Measurements from ENCODE around the gene RFX2.

The RFX2 gene

DNA sequence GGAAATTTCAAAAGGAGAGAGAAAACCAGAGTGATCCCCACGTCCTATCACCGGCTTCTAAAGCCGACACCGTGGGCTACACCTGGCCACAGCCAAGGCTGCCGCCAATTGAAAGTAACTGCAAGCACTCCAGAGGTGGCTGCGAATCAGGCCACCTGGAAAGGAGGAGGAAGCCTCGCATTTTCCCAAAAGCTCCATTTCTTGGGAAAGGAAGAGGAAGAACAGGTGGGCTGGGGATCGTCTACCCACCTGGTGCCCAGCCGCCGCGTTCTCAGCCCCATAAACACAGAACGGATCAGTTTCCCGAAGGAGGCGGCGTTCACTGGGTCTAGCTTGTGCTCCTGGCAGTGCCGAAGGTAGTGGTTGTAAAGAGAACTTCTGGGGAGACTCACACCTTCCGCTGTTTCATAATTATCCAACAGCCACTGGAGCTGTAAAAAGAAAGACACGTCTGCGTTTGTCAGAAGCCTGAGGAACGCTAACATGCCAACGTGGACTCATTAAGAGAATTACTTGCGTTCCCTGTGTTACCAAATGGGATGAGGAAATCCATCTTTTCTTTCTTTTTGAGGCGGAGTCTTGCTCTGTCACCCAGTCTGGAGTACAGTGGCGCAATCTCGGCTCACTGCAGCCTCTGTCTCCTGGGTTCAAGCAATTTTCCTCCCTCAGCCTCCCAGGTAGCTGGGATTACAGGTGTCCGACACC, 94.3 kb downstream of the RFX2 start:
- Histone ChIP-seq H2BK15ac (ENCODE audit: low read length) (no peak overlapping the region), H3K27me3 (ENCODE audit: control insufficient read depth in 3 of 3, insufficient read depth in 3 of 3, low read depth in 1 of 3, low read length in 3 of 3) (no peaks in the 10 kb centered on the region), H4K8ac (ENCODE audit: low read depth, low read length) (no peak overlapping the region), H3K9ac (ENCODE audit: low read depth, low read length, poor library complexity) (no peak overlapping the region), H3K36me3 (replicated peaks in 1 of 2; ENCODE audit: control insufficient read depth in 2 of 2, insufficient read depth in 2 of 2, low read length in 2 of 2) (peaks cover 0 to 24% of the 10 kb centered on the region in 2 donors), H3K4me2 (ENCODE audit: insufficient read depth, low read length, poor library complexity, severe bottlenecking) (no peak overlapping the region), H2AFZ (ENCODE audit: low read length) (no peak overlapping the region), H3K79me1 (ENCODE audit: low read depth, low read length) (no peaks in the 10 kb centered on the region), H3K14ac (ENCODE audit: low read length) (no peak overlapping the region), H3K4me1 (ENCODE audit: control insufficient read depth in 2 of 2, insufficient read depth in 1 of 2, low read depth in 1 of 2, low read length in 2 of 2) (peaks cover 5 to 7% of the 10 kb centered on the region in 2 donors), H2AK5ac (ENCODE audit: low read depth, low read length) (no peak overlapping the region), H3K4ac (ENCODE audit: low read length) (no peak overlapping the region), H2BK5ac (ENCODE audit: low read length) (no peak overlapping the region), H3K9me3 (replicated peaks in 1 of 2; ENCODE audit: control insufficient read depth in 2 of 2, insufficient read depth in 1 of 2, low read depth in 1 of 2, low read length in 2 of 2) (no peaks in the 10 kb centered on the region), H2BK120ac (ENCODE audit: low read depth, low read length) (no peak overlapping the region), H3K27ac (replicated peaks; ENCODE audit: low read length) (no peak overlapping the region), H2BK12ac (ENCODE audit: low read length) (no peak overlapping the region), H4K91ac (ENCODE audit: low read depth, low read length, poor library complexity) (no peak overlapping the region), H3K23ac (ENCODE audit: low read depth, low read length, poor library complexity) (no peak overlapping the region), H3K18ac (ENCODE audit: low read length) (no peak overlapping the region), H3K4me3 (ENCODE audit: low read length in 2 of 2) (no peak overlapping the region)
- no CpG with 5 or more reads among the region's 26 CpGs for WGBS, 2 donors (ENCODE audit: extremely low coverage in 2 of 2, insufficient read length in 2 of 2, insufficient replicate concordance in 1 of 2)
- DNase-seq (ENCODE audit: low spot score) = no peak

DNA sequence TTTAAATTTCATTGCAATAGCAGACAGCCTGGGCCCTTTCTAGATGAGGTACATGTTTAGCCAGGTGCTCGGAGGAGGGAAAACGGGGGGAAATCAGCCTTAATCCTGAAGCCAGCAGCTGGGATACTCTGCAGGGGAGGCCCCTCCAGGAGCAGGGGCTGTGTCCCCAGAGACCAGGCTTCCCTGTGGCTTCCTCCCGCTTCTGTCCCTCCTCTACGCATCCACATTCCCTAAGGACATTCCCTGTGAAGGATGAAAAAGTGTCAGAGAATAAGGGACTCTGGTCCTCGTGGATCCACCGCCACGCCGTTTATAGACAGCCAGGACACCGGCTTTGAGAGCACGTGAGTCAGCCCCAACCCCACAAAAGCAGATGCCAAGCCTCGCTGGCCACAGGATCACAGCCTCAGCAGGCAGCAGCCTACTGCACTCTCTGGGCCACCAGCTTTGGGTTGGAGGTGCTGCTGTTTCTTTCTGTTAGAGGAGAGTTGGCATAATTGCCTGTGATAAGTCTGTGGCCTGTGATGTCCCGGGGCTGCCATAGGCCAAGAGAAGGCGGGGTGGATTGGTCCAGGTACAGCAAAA, 95.7 kb downstream of the RFX2 start:
- H3K79me1 ChIP-seq (ENCODE audit: low read depth, low read length) = no peaks in the 10 kb centered on the region
- no CpG with 5 or more reads among the region's 13 CpGs for WGBS, 2 donors (ENCODE audit: extremely low coverage in 2 of 2, insufficient read length in 2 of 2, insufficient replicate concordance in 1 of 2)
- no peak overlapping the region for H2BK5ac ChIP-seq (ENCODE audit: low read length)
- H2BK15ac ChIP-seq (ENCODE audit: low read length) = no peak overlapping the region
- no peak overlapping the region for H3K14ac ChIP-seq (ENCODE audit: low read length)
- H4K8ac ChIP-seq (ENCODE audit: low read depth, low read length) = peak overlapping the region; percentile 58
- no peak overlapping the region for H2AK5ac ChIP-seq (ENCODE audit: low read depth, low read length)
- no peaks in the 10 kb centered on the region for H3K27me3 ChIP-seq (ENCODE audit: control insufficient read depth in 3 of 3, insufficient read depth in 3 of 3, low read depth in 1 of 3, low read length in 3 of 3)
- peaks cover 5 to 7% of the 10 kb centered on the region in 2 donors for H3K4me1 ChIP-seq (ENCODE audit: control insufficient read depth in 2 of 2, insufficient read depth in 1 of 2, low read depth in 1 of 2, low read length in 2 of 2)
- no peak for DNase-seq (ENCODE audit: low spot score)
- H3K4ac ChIP-seq (ENCODE audit: low read length) = no peak overlapping the region
- no peak overlapping the region for H3K27ac ChIP-seq (replicated peaks; ENCODE audit: low read length)
- no peak overlapping the region for H3K4me3 ChIP-seq (ENCODE audit: low read length in 2 of 2)
- no peak overlapping the region for H2BK120ac ChIP-seq (ENCODE audit: low read depth, low read length)
- no peaks in the 10 kb centered on the region for H3K9me3 ChIP-seq (replicated peaks in 1 of 2; ENCODE audit: control insufficient read depth in 2 of 2, insufficient read depth in 1 of 2, low read depth in 1 of 2, low read length in 2 of 2)
- H3K18ac ChIP-seq (ENCODE audit: low read length) = peak overlapping the region; percentile 84
- H3K23ac ChIP-seq (ENCODE audit: low read depth, low read length, poor library complexity) = no peak overlapping the region
- peaks cover 0 to 27% of the 10 kb centered on the region in 2 donors for H3K36me3 ChIP-seq (replicated peaks in 1 of 2; ENCODE audit: control insufficient read depth in 2 of 2, insufficient read depth in 2 of 2, low read length in 2 of 2)
- H2BK12ac ChIP-seq (ENCODE audit: low read length) = no peak overlapping the region
- H2AFZ ChIP-seq (ENCODE audit: low read length) = no peak overlapping the region
- H4K91ac ChIP-seq (ENCODE audit: low read depth, low read length, poor library complexity) = no peak overlapping the region
- H3K9ac ChIP-seq (ENCODE audit: low read depth, low read length, poor library complexity) = peak overlapping the region; percentile 3
- no peak overlapping the region for H3K4me2 ChIP-seq (ENCODE audit: insufficient read depth, low read length, poor library complexity, severe bottlenecking)

DNA sequence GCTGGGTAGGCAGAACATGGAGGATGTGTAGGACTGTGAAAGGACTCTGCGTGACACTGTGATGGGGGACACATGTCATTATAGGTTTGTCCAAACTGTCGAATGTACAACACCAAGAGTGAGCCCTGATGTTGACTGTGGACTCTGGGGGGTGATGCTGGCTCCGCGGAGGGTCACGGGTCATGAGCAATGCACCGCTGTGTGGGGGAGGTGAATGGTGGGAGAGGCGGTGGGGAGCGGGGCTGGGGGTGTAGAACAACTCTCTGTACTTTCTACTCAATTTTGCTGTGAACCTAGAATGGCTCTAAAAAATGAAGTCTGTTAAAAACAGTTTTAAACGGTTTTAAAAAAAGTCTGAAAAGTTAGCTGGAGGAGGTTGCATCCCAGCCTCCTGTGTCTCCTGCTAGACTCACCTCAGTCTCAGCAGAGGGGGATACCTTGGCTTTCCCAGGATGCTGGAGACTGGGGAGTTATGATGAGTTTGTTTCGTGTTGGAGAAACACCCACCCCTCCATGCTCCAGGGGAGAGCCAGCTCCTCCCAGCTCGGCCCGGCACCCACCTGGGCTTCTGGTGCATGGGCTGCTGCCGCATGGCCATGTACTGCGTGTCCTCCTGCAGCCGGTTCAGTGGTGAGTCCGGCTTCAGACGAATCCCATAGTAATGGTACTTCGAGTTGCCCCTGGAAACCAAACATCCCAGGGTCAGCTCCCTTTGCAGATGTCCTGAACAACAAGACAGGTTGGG, 97.7 kb downstream of the RFX2 start:
- Histone ChIP-seq H2AK5ac (ENCODE audit: low read depth, low read length) (no peak overlapping the region), H3K9ac (ENCODE audit: low read depth, low read length, poor library complexity) (no peak overlapping the region), H2AFZ (ENCODE audit: low read length) (no peak overlapping the region), H4K91ac (ENCODE audit: low read depth, low read length, poor library complexity) (no peak overlapping the region), H3K79me1 (ENCODE audit: low read depth, low read length) (peaks cover 1% of the 10 kb centered on the region), H3K4me3 (ENCODE audit: low read length in 2 of 2) (no peak overlapping the region), H3K27me3 (ENCODE audit: control insufficient read depth in 3 of 3, insufficient read depth in 3 of 3, low read depth in 1 of 3, low read length in 3 of 3) (no peaks in the 10 kb centered on the region), H3K9me3 (replicated peaks in 1 of 2; ENCODE audit: control insufficient read depth in 2 of 2, insufficient read depth in 1 of 2, low read depth in 1 of 2, low read length in 2 of 2) (no peaks in the 10 kb centered on the region), H2BK5ac (ENCODE audit: low read length) (no peak overlapping the region), H2BK12ac (ENCODE audit: low read length) (no peak overlapping the region), H4K8ac (ENCODE audit: low read depth, low read length) (no peak overlapping the region), H3K4ac (ENCODE audit: low read length) (no peak overlapping the region), H2BK15ac (ENCODE audit: low read length) (no peak overlapping the region), H3K18ac (ENCODE audit: low read length) (no peak overlapping the region), H3K36me3 (replicated peaks in 1 of 2; ENCODE audit: control insufficient read depth in 2 of 2, insufficient read depth in 2 of 2, low read length in 2 of 2) (peaks cover 0 to 31% of the 10 kb centered on the region in 2 donors), H3K27ac (replicated peaks; ENCODE audit: low read length) (no peak overlapping the region), H3K23ac (ENCODE audit: low read depth, low read length, poor library complexity) (no peak overlapping the region), H2BK120ac (ENCODE audit: low read depth, low read length) (no peak overlapping the region), H3K4me1 (ENCODE audit: control insufficient read depth in 2 of 2, insufficient read depth in 1 of 2, low read depth in 1 of 2, low read length in 2 of 2) (peaks cover 3 to 7% of the 10 kb centered on the region in 2 donors), H3K14ac (ENCODE audit: low read length) (peak overlapping the region; percentile 64), H3K4me2 (ENCODE audit: insufficient read depth, low read length, poor library complexity, severe bottlenecking) (no peak overlapping the region)
- no peak for DNase-seq (ENCODE audit: low spot score)
- no CpG with 5 or more reads among the region's 18 CpGs for WGBS, 2 donors (ENCODE audit: extremely low coverage in 2 of 2, insufficient read length in 2 of 2, insufficient replicate concordance in 1 of 2)

DNA sequence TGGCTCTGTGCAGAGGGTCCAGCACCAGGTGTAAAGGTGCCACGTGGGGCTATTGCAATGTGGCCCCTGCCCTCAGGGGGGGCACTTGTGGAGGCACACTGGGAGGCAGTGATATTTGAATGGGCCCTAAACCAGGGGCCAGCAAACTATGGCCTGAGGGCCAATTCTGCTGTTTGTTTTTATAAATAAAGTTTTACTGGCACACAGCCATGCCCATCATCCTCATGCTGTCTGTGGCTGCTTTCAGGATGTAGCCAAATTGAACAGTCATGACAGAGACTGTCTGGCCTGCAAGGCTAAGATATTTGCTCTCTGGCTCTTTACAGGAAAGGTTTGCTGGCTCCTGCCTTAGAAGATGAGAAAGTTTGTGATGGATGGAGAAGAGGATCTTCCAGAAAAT, 98.5 kb downstream of the RFX2 start:
- DNase-seq (ENCODE audit: low spot score) = no peak
- no peak overlapping the region for H2BK5ac ChIP-seq (ENCODE audit: low read length)
- no peak overlapping the region for H2BK120ac ChIP-seq (ENCODE audit: low read depth, low read length)
- no peak overlapping the region for H2BK15ac ChIP-seq (ENCODE audit: low read length)
- H4K8ac ChIP-seq (ENCODE audit: low read depth, low read length) = no peak overlapping the region
- no peaks in the 10 kb centered on the region for H3K27me3 ChIP-seq (ENCODE audit: control insufficient read depth in 3 of 3, insufficient read depth in 3 of 3, low read depth in 1 of 3, low read length in 3 of 3)
- H3K36me3 ChIP-seq (replicated peaks in 1 of 2; ENCODE audit: control insufficient read depth in 2 of 2, insufficient read depth in 2 of 2, low read length in 2 of 2) = peaks cover 0 to 39% of the 10 kb centered on the region in 2 donors
- no peak overlapping the region for H3K23ac ChIP-seq (ENCODE audit: low read depth, low read length, poor library complexity)
- H3K9ac ChIP-seq (ENCODE audit: low read depth, low read length, poor library complexity) = no peak overlapping the region
- H3K9me3 ChIP-seq (replicated peaks in 1 of 2; ENCODE audit: control insufficient read depth in 2 of 2, insufficient read depth in 1 of 2, low read depth in 1 of 2, low read length in 2 of 2) = no peaks in the 10 kb centered on the region
- no peak overlapping the region for H3K14ac ChIP-seq (ENCODE audit: low read length)
- H3K4me2 ChIP-seq (ENCODE audit: insufficient read depth, low read length, poor library complexity, severe bottlenecking) = no peak overlapping the region
- peaks cover 1% of the 10 kb centered on the region for H3K79me1 ChIP-seq (ENCODE audit: low read depth, low read length)
- no CpG with 5 or more reads among the region's 1 CpG for WGBS, 2 donors (ENCODE audit: extremely low coverage in 2 of 2, insufficient read length in 2 of 2, insufficient replicate concordance in 1 of 2)
- no peak overlapping the region for H2AK5ac ChIP-seq (ENCODE audit: low read depth, low read length)
- H3K27ac ChIP-seq (replicated peaks; ENCODE audit: low read length) = no peak overlapping the region
- H3K18ac ChIP-seq (ENCODE audit: low read length) = no peak overlapping the region
- H3K4me3 ChIP-seq (ENCODE audit: low read length in 2 of 2) = no peak overlapping the region
- no peak overlapping the region for H3K4ac ChIP-seq (ENCODE audit: low read length)
- peaks cover 3 to 7% of the 10 kb centered on the region in 2 donors for H3K4me1 ChIP-seq (ENCODE audit: control insufficient read depth in 2 of 2, insufficient read depth in 1 of 2, low read depth in 1 of 2, low read length in 2 of 2)
- H4K91ac ChIP-seq (ENCODE audit: low read depth, low read length, poor library complexity) = no peak overlapping the region
- H2BK12ac ChIP-seq (ENCODE audit: low read length) = no peak overlapping the region
- H2AFZ ChIP-seq (ENCODE audit: low read length) = no peak overlapping the region
